Left colon (tissue), 2 donors: Measurements from ENCODE around the gene GRIK1. TPM values are rescaled to one million over a fixed set of nuclear protein-coding genes. Genes with fewer than 3 reads are reported as not detected.
A peak's percentile ranks its signal among the peaks of the same experiment; 100 is the strongest.

Source experiments
- ATAC-seq: fragments of 200-7000 bp; cut with Tn5 transposase; one replicate; pipeline ENCODE4 v1.9.1; 2020; ENCODE audit warnings: mild to moderate bottlenecking, moderate library complexity
- DNase-seq, 2 donors: peaks; one replicate each; pipeline ENCODE4 v3.0.0-alpha.2; 2020
- intact Hi-C, 2 donors: fragments of 100-400 bp; cut with DNase I in 1 of 2; cut with micrococcal nuclease in 1 of 2; formaldehyde crosslinking; loops; one replicate each; pipeline versions ENCODE4 v1.11.2 to v1.14.0; 2022; cut with DNase I, micrococcal nuclease
- total RNA-seq, 2 donors: library from RNA; stranded (reverse); fragmentation: NEBNext Ultra II Directional; extraction: Animal tissue kit (Norgen Biotek cat#: 25700); gene quantifications; one replicate each; pipeline ENCODE4 v1.2.1, GENCODE V29; 2021
- donor health status: DM: no; HTN: no; CAD: no.
- donor health status: DM: yes; HTN: yes; CAD: no.

GRIK1 gene
- total RNA-seq, 2 donors from 2014 or later: 0.09 to 0.14 TPM

DNA sequence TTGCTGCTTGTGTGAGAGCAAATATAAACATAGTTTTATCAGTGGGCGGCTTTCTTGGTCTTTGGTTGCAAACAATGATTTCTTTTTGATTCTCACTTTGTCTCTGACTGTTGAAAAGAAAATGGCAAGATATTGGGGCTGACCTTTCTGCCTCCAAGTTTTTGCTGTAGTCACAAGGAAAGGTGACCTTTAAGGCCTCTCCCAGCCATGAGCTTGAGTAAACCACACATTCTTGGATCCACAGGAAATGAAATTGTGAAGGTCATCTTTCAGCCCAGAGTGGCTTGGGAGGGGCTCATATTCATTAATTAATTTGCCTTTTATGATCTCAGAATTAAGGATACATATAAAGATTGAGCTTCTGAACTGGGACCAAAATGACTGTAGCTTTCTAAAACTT, 399.5 kb downstream of the GRIK1 start:
- no peak for ATAC-seq
- intact Hi-C loops: no loop called here
- DNase-seq: no peak

DNA sequence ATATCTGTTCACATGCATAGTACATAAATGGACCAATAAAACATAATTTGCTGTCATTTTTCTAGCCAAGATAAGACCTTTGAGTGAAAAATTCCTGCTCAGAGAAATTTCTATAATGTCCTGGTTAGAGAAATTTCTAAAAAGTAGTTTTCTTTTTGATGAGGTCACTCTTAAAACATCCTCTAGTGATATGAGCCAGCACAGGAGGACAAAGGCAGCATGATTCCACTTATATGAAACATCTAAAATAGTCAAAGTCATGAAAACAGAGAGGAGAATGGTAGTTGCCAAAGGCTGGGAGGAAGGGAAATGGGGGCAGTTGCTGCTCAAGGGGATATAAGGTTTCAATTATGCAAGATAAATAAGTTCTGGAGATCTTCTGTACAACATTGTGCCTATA, 401.7 kb downstream of the GRIK1 start:
- intact Hi-C loops: no loop called here
- DNase-seq (no peak), ATAC-seq (no peak)

GRCh38 chr21:29534448-29534847, 405.3 kb downstream of the GRIK1 start:
- ATAC-seq (no peak), DNase-seq (no peak)
- intact Hi-C loops: no loop called here

DNA sequence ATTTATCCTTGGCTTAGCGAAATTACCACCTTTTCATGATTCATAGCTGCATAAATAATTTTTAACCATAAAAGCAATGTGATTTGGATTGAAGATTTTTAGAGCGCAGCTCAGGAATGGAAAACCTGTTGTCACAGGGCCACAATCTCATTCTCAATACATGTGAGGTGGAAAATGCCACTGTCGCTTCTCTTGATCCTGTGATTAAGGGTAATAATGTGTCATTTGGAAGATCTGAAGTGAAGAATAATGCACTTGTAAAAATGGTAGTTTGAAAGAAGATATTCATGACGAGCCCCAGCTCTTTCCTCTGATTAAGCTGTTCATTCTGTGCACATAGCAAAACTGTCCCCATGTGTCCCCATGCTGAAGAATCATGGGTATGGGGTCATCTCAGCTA, 410.7 kb downstream of the GRIK1 start:
- intact Hi-C loops: no loop called here
- DNase-seq: no peak
- no peak for ATAC-seq

GRCh38 chr21:29526545-29526944, 413.3 kb downstream of the GRIK1 start:
- intact Hi-C loops: no loop called here
- ATAC-seq (no peak), DNase-seq (no peak)

DNA sequence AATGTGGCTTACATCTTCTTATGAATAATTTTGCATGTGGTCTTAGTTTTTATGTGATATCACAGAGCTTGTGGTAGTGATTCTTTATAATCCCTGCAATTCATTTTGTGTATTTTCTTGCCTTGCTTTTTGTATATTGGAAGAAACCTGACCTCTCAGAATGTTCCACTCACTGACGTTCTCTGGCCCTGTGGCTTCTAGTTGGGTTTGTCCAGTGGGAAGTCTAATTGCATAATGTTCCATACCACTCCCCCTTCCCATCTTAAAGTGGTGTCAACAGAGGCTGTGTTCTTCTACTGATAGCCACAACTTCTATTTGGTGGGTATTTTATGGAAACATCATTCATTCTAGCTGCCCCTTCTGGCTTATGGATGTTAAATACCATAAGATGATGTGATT, 415.7 kb downstream of the GRIK1 start:
- intact Hi-C loops: no loop called here
- DNase-seq (no peak), ATAC-seq (no peak)

- intact Hi-C loops: no loop called here
- ATAC-seq: peak; percentile 73
- DNase-seq: no peak
Observed at GRCh38 chr21:29523646-29524045, 416.1 kb downstream of the GRIK1 start.

DNA sequence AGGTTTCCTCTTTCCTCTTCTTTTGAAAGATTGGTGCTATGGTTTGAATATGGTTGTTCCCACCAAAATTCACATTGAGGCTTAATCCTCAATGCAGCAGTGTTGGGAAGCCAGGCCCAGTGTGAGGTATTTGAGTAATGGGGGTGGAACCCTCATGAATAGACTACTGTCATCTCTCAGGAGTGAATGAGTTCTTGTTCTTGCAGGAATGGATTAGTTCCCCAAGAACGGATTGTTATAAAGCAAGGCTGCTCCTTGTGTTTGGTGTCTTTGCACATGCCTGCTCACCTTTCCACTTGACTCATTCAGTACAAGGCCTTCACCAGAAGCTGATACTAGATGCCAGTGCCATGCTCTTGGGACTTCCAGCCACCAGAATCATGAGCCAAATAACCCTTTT, 417.9 kb downstream of the GRIK1 start:
- intact Hi-C loops: no loop called here
- ATAC-seq (no peak), DNase-seq (no peak)

- intact Hi-C loops: no loop called here
- no peak for ATAC-seq
- DNase-seq: no peak
Observed at GRCh38 chr21:29520171-29520570, 419.6 kb downstream of the GRIK1 start.

DNA sequence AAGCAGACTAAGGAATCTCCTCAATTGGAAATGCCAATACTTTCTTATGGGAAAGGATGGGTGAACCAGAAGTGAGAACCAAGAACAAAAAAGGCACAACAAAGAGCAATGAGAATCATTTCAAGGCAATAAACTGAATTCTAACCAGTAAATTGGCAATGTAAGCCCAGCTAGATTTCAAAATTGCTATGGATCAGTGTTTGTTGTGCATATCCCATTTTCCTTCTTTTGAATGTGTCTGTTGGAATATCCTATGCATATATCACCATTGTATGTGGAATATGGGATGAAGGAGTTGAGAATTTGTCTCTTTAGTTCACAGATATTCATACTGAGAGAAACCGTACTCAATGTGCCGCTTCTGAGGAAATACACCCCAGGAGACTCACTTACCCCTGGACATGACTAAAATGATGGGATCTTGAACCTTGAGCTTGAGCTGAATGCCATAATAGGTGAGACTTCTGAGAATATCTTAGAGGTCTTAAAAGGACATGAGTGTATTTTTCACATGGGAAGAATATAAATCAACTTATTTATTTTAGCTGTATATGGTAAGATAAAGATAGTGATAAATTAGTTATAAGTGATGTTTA, 425.0 kb downstream of the GRIK1 start:
- DNase-seq: no peak
- ATAC-seq: no peak
- intact Hi-C loops: no loop called here

- ATAC-seq: no peak
- no peak for DNase-seq
- intact Hi-C loops: no loop called here
Observed at GRCh38 chr21:29513535-29513934, 426.3 kb downstream of the GRIK1 start.

DNA sequence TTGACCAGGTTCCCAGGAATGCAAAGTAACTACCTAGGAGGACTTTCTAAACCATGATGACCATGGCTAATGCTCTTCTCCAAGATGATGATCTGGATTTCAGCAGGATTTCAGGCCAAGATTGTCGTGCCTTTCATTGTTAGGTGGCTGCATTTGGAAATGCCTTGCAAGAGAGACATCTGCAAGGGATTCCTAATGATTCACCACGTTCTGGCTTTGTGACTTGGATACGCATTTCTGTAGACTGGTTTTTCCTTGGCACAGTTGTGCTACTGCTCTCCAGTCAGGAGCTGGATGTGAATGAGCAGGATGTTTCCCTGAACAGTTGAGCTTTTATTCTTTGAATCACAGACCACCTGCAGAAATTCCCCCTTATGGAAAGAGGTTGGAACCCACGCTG, 428.7 kb downstream of the GRIK1 start:
- ATAC-seq (no peak), DNase-seq (no peak)
- intact Hi-C loops: no loop called here

DNA sequence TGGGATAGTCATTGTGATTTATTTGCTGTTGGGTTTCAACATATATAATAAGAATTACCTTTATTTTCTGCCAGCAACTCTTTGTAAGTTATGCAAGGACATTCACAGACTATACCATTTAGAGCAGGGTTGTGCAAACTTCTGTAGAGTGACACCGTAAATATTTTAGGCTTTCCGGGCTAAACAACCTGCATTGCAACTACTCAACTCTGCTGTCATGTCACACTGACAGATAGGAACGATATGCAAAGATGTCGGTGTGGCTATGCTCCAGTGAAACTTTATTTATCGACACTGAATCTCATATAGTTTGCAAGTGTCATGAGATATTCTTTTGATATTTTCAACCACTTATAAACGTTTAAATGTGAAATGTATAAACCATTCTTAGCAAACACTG, 430.7 kb downstream of the GRIK1 start:
- intact Hi-C loops: no loop called here
- DNase-seq (no peak), ATAC-seq (no peak)

DNA sequence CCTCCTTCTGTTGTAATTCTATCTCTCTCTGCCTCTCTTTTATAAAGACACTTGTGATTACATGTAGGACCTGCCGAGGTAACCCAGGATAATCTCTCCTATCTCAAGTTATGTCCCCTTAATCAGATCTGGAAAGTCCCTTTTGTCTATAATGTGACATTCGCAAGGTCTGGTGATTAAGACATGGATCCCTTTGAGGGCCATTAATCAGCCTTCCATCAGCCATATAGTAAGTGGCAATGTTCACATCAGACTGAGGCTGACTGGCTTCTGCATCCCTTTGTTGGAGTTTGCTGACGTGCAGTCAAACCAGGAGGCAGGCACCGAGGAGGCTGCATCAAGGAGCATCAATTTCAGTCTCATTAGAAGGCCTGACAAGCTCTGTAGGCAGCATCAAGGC, 431.5 kb downstream of the GRIK1 start:
- DNase-seq (no peak), ATAC-seq (no peak)
- intact Hi-C loops: no loop called here

- no peak for ATAC-seq
- no peak for DNase-seq
- intact Hi-C loops: no loop called here
Observed at GRCh38 chr21:29506947-29507346, 432.8 kb downstream of the GRIK1 start.

- ATAC-seq (no peak), DNase-seq (no peak)
- intact Hi-C loops: no loop called here
Observed at GRCh38 chr21:29506214-29506613, 433.6 kb downstream of the GRIK1 start.

DNA sequence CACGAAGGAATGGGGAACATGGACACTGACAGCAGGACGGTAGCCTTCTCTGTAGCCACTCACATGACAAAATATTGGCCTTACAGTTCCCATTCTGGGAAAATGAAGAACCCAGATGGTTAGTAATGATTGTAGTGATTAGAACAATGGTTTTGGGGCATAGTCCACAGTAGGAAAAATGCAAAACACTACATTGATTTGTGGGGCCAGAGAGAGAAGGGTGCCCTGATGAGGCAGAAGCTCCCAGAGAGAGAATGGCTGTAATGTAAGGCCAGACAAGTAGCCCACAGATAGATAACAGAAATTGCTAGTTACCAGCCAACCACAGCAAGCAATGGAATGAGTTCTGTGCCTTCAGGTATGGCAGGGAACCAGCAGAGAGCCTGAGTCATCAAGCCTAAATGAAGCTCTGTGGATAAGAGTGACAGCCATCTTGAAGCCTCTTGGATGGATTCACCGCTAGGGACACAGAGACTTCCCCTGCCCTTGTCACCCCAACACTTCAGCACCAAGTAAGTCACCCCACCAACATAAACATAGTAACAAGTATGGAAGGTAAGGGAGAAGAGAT, 435.0 kb downstream of the GRIK1 start:
- ATAC-seq (no peak), DNase-seq (no peak)
- intact Hi-C loops: no loop called here

DNA sequence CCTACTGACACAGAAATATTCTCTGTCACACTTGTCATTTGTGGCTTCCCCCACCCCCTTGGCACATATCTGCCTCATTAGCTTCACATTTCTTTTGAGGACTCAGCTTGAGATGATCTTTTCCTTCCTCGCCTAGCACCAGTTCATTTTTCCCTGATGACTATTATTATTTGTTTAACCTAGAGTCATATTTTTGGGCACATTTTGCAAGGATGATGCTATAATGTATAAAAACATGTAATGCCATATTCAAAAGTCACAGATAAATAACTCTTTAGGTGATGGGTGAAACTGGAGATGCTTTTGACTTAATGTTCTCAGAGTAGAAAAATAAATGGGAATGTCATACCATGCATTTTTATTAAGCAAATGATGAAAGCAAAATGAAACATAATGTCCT, 438.3 kb downstream of the GRIK1 start:
- ATAC-seq: no peak
- DNase-seq: no peak
- intact Hi-C loops: no loop called here

DNA sequence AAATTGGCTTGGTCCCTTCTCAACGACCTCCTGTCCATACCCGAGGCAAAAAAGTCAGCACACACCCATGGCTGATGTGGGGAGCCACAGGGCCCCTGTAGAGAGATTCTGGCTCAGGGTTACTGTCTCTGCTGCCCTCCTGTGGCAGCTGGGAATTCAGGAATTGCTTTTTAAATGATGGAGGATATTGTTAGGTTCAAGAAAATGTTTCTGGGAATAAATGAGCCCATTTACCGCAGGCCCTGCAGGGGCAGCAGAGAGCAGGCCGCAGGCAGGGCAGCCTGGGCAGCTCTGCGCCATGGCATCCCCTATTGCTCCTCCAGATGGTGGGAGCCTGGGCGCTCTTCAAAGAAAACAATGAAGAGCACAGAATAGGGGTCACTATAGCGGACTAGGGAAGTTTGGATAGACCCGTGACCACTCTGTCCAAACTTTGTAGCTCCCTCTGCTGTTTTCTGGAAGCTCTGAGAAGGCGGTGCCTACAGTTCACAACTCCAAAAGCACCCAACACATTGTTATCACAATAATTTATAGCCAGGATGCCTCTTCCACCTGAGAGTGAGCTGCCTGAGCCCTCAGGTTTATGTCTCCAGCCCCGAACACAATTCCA, 440.0 kb downstream of the GRIK1 start:
- intact Hi-C loops: no loop called here
- DNase-seq (no peak), ATAC-seq (no peak)

DNA sequence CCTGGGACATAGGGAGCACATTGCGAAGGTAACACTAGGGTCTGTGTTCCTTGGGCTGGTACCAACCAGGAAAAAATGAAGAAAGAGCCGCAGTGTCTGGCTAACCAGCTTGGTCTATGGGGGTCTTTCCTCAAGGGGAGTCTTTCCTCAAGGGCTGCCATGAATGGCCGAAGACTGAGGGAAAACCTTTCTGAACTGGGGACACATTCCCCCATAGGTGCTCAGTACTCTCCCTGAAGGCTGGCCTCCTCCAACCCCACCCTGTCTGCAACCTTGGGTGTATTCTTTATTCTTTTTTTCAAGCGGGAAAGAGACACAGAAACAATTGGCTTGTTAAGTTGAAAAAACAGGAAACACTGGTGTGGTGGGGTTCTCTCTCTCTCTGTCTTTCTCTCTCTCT, 440.6 kb downstream of the GRIK1 start:
- DNase-seq (no peak), ATAC-seq (no peak)
- intact Hi-C loops: no loop called here

DNA sequence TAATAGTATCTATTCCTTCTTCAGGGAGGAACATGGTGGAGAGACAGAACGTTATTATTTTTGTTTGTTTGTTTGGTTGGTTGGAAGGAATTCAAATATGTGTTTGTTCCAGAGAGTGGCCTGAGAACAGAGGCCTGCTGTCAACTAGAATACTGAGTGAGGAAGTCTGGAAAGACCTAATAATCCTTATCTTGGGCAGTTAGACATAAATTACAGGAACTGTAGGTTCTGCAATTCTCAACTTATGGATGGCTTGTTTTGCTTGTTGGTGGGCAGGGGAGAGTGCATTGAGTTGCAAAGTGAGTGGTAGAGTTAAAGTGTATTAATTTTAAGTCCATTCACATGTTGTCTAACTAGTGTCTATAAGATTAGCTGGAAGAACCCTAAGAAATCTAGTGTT, 443.5 kb downstream of the GRIK1 start:
- ATAC-seq: no peak
- intact Hi-C loops: no loop called here

More for the DNA sequence above, 443.5 kb downstream of the GRIK1 start:
- DNase-seq: no peak
